Urinary bladder (tissue), 4 donors: ENCODE results near the gene EIF2S3. TPM values are rescaled to one million over a fixed set of nuclear protein-coding genes. Genes with fewer than 3 reads are reported as not detected.
"Not testable (repeated sequence)": the region's sequence is repeated elsewhere in the genome, so short reads cannot be mapped to it uniquely, and the experiment has no call there.

Experiments
- DNase-seq: peaks from one replicate; pipeline ENCODE4 v3.0.0-alpha.2; 2015; ENCODE audit errors: extremely low spot score
- H3K27ac ChIP-seq: one replicate; pipeline ENCODE4 v1.5.1; 2013; ENCODE audit warnings: low read depth, mild to moderate bottlenecking, moderate library complexity
- H3K36me3 ChIP-seq: one replicate; pipeline ENCODE4 v1.6.1; 2013; ENCODE audit warnings: mild to moderate bottlenecking, moderate library complexity; ENCODE audit not compliant: insufficient read depth
- H3K4me1 ChIP-seq: one replicate; pipeline ENCODE4 v1.6.1; 2013; ENCODE audit warnings: mild to moderate bottlenecking, moderate library complexity; ENCODE audit not compliant: insufficient read depth
- H3K4me3 ChIP-seq: one replicate; pipeline ENCODE4 v1.5.1; 2013; ENCODE audit warnings: low read depth, low read length
- WGBS: extraction: QIAGEN DNeasy Blood & Tissue Kit; methylation state at CpG from one replicate; pipeline ENCODE4 v1.1.7; 2013; 5-methylcytosine and 5-hydroxymethylcytosine counted together
- polyA plus RNA-seq: library from polyadenylated mRNA; stranded (reverse); fragments of 200-250 nt; gene quantifications from one replicate; pipeline ENCODE4 v1.2.3, GENCODE V29; 2013
- total RNA-seq: library from RNA; depleted of rRNA; stranded (reverse); fragments of >200 nt; gene quantifications from one replicate; pipeline ENCODE4 v1.2.3, GENCODE V29; 2014
- donor health status: healthy with polysubstance abuse.
- donor health status: healthy.

The EIF2S3 gene
- total and polyA plus RNA-seq, 2 donors = 85.5 to 261 TPM

- WGBS = under 1% methylated on average over 44 of the region's 46 CpGs
- H3K36me3 ChIP-seq = no peaks in the 10 kb centered on the region
- DNase-seq = no peak
- H3K4me3 ChIP-seq = peak overlapping the region; percentile 86
- H3K4me1 ChIP-seq = no peaks in the 10 kb centered on the region
- peak overlapping the region; percentile 89 for H3K27ac ChIP-seq
These were observed 28.9 kb upstream of the EIF2S3 start for GRCh38 chrX:24025741-24026403.

- WGBS = 7% methylated on average over 13 of the region's 13 CpGs
- Histone ChIP-seq H3K36me3 (no peaks in the 10 kb centered on the region), H3K27ac (peak overlapping the region; percentile 50), H3K4me3 (peak overlapping the region; percentile 4), H3K4me1 (no peaks in the 10 kb centered on the region)
- no peak for DNase-seq
These were observed 28.3 kb upstream of the EIF2S3 start for GRCh38 chrX:24026432-24026831.

GRCh38 chrX:24027086-24027485 is 27.7 kb upstream of the EIF2S3 start, which contains the start of gene KLHL15:
KLHL15 (minus strand) TSS chrX:24027186; CDS start chrX:24006693, 20,493 bp downstream.
- no peaks in the 10 kb centered on the region for H3K36me3 ChIP-seq
- WGBS = 89% methylated on average over 7 of the region's 7 CpGs
- peak within 1 kb of the TSS; percentile 89 for H3K27ac ChIP-seq
- no peak for DNase-seq
- H3K4me1 ChIP-seq = no peaks in the 10 kb centered on the region
- peak within 1 kb of the TSS; percentile 86 for H3K4me3 ChIP-seq

GRCh38 chrX:24027985-24028384 is 26.8 kb upstream of the EIF2S3 start:
- Histone ChIP-seq H3K36me3 (no peaks in the 10 kb centered on the region), H3K27ac (no peak overlapping the region), H3K4me3 (no peak overlapping the region), H3K4me1 (no peaks in the 10 kb centered on the region)
- DNase-seq = no peak
- WGBS = 96% methylated on average over 6 of the region's 6 CpGs

- Histone ChIP-seq H3K36me3 (no peaks in the 10 kb centered on the region), H3K4me3 (no peak overlapping the region), H3K4me1 (no peaks in the 10 kb centered on the region), H3K27ac (no peak overlapping the region)
- no peak for DNase-seq
- 70% methylated on average over 5 of the region's 5 CpGs for WGBS
These were observed 24.2 kb upstream of the EIF2S3 start for GRCh38 chrX:24030597-24030996.

GRCh38 chrX:24034485-24034884 is 20.3 kb upstream of the EIF2S3 start:
- WGBS = 66% methylated on average over 5 of the region's 5 CpGs
- no peaks in the 10 kb centered on the region for H3K36me3 ChIP-seq
- no peak for DNase-seq

GRCh38 chrX:24037729-24038128 is 17.0 kb upstream of the EIF2S3 start:
- no peak for DNase-seq
- no peaks in the 10 kb centered on the region for H3K36me3 ChIP-seq
- WGBS = 85% methylated on average over 4 of the region's 4 CpGs
- H3K4me3 ChIP-seq = no peak overlapping the region
- H3K4me1 ChIP-seq = no peaks in the 10 kb centered on the region
- no peak overlapping the region for H3K27ac ChIP-seq

More at GRCh38 chrX:24034485-24034884, 20.3 kb upstream of the EIF2S3 start:
- Histone ChIP-seq H3K4me3 (no peak overlapping the region), H3K27ac (no peak overlapping the region), H3K4me1 (no peaks in the 10 kb centered on the region)

GRCh38 chrX:24046060-24046459 is 8.7 kb upstream of the EIF2S3 start:
- H3K4me1 ChIP-seq, DNase-seq, H3K27ac ChIP-seq: not testable (repeated sequence)

GRCh38 chrX:24049643-24050042 is 5.1 kb upstream of the EIF2S3 start:
- H3K4me3 ChIP-seq, DNase-seq, H3K27ac ChIP-seq, H3K36me3 ChIP-seq, H3K4me1 ChIP-seq: not testable (repeated sequence)
- WGBS = 95% methylated on average over 23 of the region's 24 CpGs

More at GRCh38 chrX:24046060-24046459, 8.7 kb upstream of the EIF2S3 start:
- H3K4me3 ChIP-seq, H3K36me3 ChIP-seq: not testable (repeated sequence)

- H3K4me3 ChIP-seq, H3K36me3 ChIP-seq, H3K27ac ChIP-seq, DNase-seq, H3K4me1 ChIP-seq: not testable (repeated sequence)
- 69% methylated on average over 26 of the region's 26 CpGs for WGBS
These were observed 4.0 kb upstream of the EIF2S3 start for GRCh38 chrX:24050522-24051318.

- no peak for DNase-seq
- Histone ChIP-seq H3K27ac (peak overlapping the region; percentile 65), H3K4me3 (peak overlapping the region; percentile 83), H3K4me1 (no peaks in the 10 kb centered on the region), H3K36me3 (no peaks in the 10 kb centered on the region)
- 0% methylated on average over 14 of the region's 14 CpGs for WGBS
These were observed 244 bp downstream of the EIF2S3 start for GRCh38 chrX:24055043-24055356.

GRCh38 chrX:24063488-24063887 is 8.7 kb downstream of the EIF2S3 start:
- DNase-seq = no peak
- Histone ChIP-seq H3K4me3 (no peak overlapping the region), H3K4me1 (no peaks in the 10 kb centered on the region), H3K27ac (no peak overlapping the region), H3K36me3 (peaks cover 5% of the 10 kb centered on the region)
- WGBS = 91% methylated on average over 6 of the region's 6 CpGs

GRCh38 chrX:24069877-24070276 is 15.1 kb downstream of the EIF2S3 start:
- Histone ChIP-seq H3K4me3 (no peak overlapping the region), H3K4me1 (no peaks in the 10 kb centered on the region), H3K36me3 (peaks cover 3% of the 10 kb centered on the region), H3K27ac (no peak overlapping the region)
- WGBS = 96% methylated on average over 9 of the region's 9 CpGs
- DNase-seq = no peak

GRCh38 chrX:24079411-24079810 is 24.7 kb downstream of the EIF2S3 start:
- DNase-seq = no peak
- no peaks in the 10 kb centered on the region for H3K36me3 ChIP-seq
- WGBS = 55% methylated on average over 5 of the region's 5 CpGs
- no peak overlapping the region for H3K27ac ChIP-seq
- no peaks in the 10 kb centered on the region for H3K4me1 ChIP-seq
- H3K4me3 ChIP-seq = no peak overlapping the region
